ENCODE measurements around the gene CYBC1.

The CYBC1 gene

DNA sequence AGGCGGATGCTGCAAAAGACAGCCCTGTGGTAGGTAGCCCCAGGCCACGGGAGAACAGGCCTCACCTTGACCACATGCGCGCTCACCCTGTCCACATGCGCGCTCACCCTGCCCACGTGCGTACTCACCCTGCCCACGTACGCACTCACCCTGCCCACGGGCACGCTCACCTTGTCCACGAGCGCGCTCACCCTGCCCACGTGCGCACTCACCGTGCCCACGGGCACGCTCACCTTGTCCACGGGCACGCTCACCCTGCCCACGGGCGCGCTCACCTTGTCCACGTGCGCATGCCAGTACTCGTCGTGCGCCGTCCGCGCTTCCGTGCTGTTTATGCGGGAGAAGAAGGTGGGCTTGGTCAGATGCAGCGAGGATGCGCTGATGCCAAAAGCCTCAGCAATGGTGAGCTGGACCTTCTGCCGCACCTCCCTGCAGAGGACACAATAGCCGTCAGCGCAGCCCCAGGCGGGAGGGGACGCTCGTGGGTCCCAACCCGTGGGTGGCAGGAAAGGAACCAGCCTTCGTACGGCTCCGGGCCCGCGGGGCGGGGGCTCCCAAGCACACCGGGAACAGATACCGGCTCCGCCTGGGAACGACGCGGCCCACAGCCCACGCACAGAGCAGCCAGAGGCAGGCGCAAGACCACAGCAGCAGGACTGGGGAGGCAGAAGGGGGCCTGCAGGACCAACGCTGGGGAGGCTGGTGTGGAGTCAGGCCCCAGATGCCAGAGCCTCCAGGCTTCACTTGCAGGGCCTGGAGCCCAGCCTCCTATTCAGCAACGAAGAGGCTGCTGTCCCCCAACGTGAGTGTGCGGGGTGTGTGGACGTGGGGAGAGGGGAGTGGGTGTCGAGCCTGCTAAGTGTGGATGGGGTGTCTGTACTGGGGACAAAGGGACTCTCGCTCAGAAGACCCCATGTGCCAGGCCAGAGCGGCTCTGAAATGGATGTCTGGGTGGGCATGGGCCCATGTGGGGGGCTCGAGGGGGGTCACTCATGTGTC, 46.6 kb downstream of the CYBC1 start:
- H3K4me1 ChIP-seq (ENCODE audit: control insufficient read depth, low read length): peaks cover 9% of the 10 kb centered on the region; the same call in 1 of the 2 replicates
- TF ChIP-seq EZH2phosphoT487 (IDR thresholded peaks at IDR 0.05; ENCODE audit: borderline replicate concordance, low read length): no peak
- TF ChIP-seq, protein P1, sequence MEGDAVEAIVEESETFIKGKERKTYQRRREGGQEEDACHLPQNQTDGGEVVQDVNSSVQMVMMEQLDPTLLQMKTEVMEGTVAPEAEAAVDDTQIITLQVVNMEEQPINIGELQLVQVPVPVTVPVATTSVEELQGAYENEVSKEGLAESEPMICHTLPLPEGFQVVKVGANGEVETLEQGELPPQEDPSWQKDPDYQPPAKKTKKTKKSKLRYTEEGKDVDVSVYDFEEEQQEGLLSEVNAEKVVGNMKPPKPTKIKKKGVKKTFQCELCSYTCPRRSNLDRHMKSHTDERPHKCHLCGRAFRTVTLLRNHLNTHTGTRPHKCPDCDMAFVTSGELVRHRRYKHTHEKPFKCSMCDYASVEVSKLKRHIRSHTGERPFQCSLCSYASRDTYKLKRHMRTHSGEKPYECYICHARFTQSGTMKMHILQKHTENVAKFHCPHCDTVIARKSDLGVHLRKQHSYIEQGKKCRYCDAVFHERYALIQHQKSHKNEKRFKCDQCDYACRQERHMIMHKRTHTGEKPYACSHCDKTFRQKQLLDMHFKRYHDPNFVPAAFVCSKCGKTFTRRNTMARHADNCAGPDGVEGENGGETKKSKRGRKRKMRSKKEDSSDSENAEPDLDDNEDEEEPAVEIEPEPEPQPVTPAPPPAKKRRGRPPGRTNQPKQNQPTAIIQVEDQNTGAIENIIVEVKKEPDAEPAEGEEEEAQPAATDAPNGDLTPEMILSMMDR (IDR thresholded peaks at IDR 0.05; ENCODE audit: low read depth, low read length, poor library complexity, severe bottlenecking): no peak

DNA sequence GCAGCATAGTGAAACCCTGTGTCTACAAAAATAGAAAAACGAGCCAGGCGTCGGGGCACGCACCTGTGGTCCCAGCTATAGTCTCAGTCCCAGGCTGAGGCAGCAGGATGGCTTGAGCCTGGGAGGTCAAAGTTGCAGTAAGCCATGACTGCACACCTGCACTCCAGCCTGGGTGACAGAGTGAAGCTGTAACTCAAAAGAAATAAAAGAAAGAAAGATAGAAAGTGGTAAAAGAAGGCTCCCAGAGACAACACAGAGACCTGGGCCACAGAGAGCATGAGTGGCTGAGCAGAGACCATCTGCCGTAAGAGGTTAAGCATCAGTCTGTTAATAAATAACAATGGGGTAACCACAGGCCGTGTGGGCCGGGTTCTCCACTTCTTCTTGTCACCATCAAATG, 47.7 kb downstream of the CYBC1 start:
- Histone ChIP-seq H3K9me2 (replicated peaks; ENCODE audit: control insufficient read depth, low read length) (no peaks in the 10 kb centered on the region), H3K4me2 (ENCODE audit: low read length) (no peak overlapping the region), H3K27me3 (ENCODE audit: control insufficient read depth, low read length) (no peaks in the 10 kb centered on the region), H3K9me3 (ENCODE audit: control insufficient read depth, insufficient read depth, low read length) (no peaks in the 10 kb centered on the region), H3K79me2 (ENCODE audit: control insufficient read depth, low read length) (no peaks in the 10 kb centered on the region), H3K36me3 (ENCODE audit: control insufficient read depth, low read length) (peaks cover 6% of the 10 kb centered on the region; the same call in 1 of the 2 replicates), H3K27ac (ENCODE audit: low read depth, low read length) (no peak overlapping the region), H3K4me3 (ENCODE audit: low read length) (no peak overlapping the region), H4K20me1 (ENCODE audit: control insufficient read depth, insufficient read depth, low read depth, low read length) (no peaks in the 10 kb centered on the region), H3K4me1 (ENCODE audit: control insufficient read depth, low read length) (0 out of 2 replicates have a peak, but pooled peaks cover 4% of the 10 kb centered on the region), H3F3A (ENCODE audit: control insufficient read depth, insufficient read depth) (no peaks in the 10 kb centered on the region)
- TF ChIP-seq, protein P1 (IDR thresholded peaks at IDR 0.05; ENCODE audit: low read depth, low read length, poor library complexity, severe bottlenecking): no peak
- no peak for TF ChIP-seq EZH2phosphoT487 (IDR thresholded peaks at IDR 0.05; ENCODE audit: borderline replicate concordance, low read length)

More for the DNA sequence above, 46.6 kb downstream of the CYBC1 start:
- Histone ChIP-seq H3K36me3 (ENCODE audit: control insufficient read depth, low read length) (peaks cover 6% of the 10 kb centered on the region; the same call in 1 of the 2 replicates), H3K4me2 (ENCODE audit: low read length) (no peak overlapping the region), H3K9me3 (ENCODE audit: control insufficient read depth, insufficient read depth, low read length) (no peaks in the 10 kb centered on the region), H3K4me3 (ENCODE audit: low read length) (no peak overlapping the region), H3F3A (ENCODE audit: control insufficient read depth, insufficient read depth) (no peaks in the 10 kb centered on the region), H3K9me2 (replicated peaks; ENCODE audit: control insufficient read depth, low read length) (no peaks in the 10 kb centered on the region), H4K20me1 (ENCODE audit: control insufficient read depth, insufficient read depth, low read depth, low read length) (no peaks in the 10 kb centered on the region), H3K79me2 (ENCODE audit: control insufficient read depth, low read length) (no peaks in the 10 kb centered on the region), H3K27me3 (ENCODE audit: control insufficient read depth, low read length) (no peaks in the 10 kb centered on the region), H3K27ac (ENCODE audit: low read depth, low read length) (no peak overlapping the region)

DNA sequence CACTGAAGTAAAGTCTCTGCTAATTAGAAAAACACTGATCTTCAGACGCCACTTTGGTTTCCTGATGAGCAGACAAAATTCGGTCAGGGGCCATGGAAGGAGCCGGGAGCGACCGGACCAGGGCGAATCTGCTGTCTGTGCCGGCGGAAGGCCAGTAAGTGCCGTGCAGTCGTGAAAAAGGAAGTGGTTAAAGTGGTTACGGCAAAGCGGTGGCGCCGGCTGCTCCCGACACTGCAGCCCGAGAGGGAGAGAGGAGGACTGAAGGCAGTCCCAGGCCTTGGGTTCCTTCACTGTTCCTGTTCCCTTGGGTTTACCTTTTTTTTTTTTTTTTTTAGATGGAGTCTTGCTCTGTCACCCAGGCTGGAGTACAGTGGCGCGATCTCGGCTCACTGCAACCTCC, 49.7 kb downstream of the CYBC1 start:
- no peak overlapping the region for H3K4me2 ChIP-seq (ENCODE audit: low read length)
- TF ChIP-seq, protein P1 (IDR thresholded peaks at IDR 0.05; ENCODE audit: low read depth, low read length, poor library complexity, severe bottlenecking): no peak
- no peak for TF ChIP-seq EZH2phosphoT487 (IDR thresholded peaks at IDR 0.05; ENCODE audit: borderline replicate concordance, low read length)
- peaks cover 6% of the 10 kb centered on the region; the same call in 1 of the 2 replicates for H3K36me3 ChIP-seq (ENCODE audit: control insufficient read depth, low read length)
- H4K20me1 ChIP-seq (ENCODE audit: control insufficient read depth, insufficient read depth, low read depth, low read length): no peaks in the 10 kb centered on the region
- H3K4me3 ChIP-seq (ENCODE audit: low read length): no peak overlapping the region
- H3K27me3 ChIP-seq (ENCODE audit: control insufficient read depth, low read length): no peaks in the 10 kb centered on the region
- no peaks in the 10 kb centered on the region for H3K79me2 ChIP-seq (ENCODE audit: control insufficient read depth, low read length)
- no peaks in the 10 kb centered on the region for H3K9me3 ChIP-seq (ENCODE audit: control insufficient read depth, insufficient read depth, low read length)
- no peaks in the 10 kb centered on the region for H3F3A ChIP-seq (ENCODE audit: control insufficient read depth, insufficient read depth)
- H3K4me1 ChIP-seq (ENCODE audit: control insufficient read depth, low read length): 0 out of 2 replicates have a peak, but pooled peaks cover 2% of the 10 kb centered on the region
- H3K27ac ChIP-seq (ENCODE audit: low read depth, low read length): no peak overlapping the region
- no peaks in the 10 kb centered on the region for H3K9me2 ChIP-seq (replicated peaks; ENCODE audit: control insufficient read depth, low read length)
